DND-41 (cell line): Measurements from ENCODE around the gene FBLL1.

Source experiments
- CTCF ChIP-seq: IDR thresholded peaks from 2 replicates; pipeline ENCODE4 v1.5.1; 2012; ENCODE audit warnings: borderline replicate concordance, low read length, moderate library complexity, mild to moderate bottlenecking; ENCODE audit not compliant: poor library complexity, severe bottlenecking; ENCODE audit errors: extremely low read depth
- EZH2 ChIP-seq: IDR thresholded peaks from 3 replicates; pipeline ENCODE4 v1.6.1; 2012; ENCODE audit warnings: borderline replicate concordance, low read depth, mild to moderate bottlenecking, moderate library complexity, low read length, inconsistent platforms; ENCODE audit not compliant: severe bottlenecking

GRCh38 chr5:168529374-168530234 lies 499 bp downstream of the FBLL1 start:
- no peak for TF ChIP-seq CTCF
- no peak for TF ChIP-seq EZH2
